Fibroblast of lung (primary cell): Measurements from ENCODE around the gene FSD2.

ENCODE experiments used
- CTCF ChIP-seq, 2 donors: IDR thresholded peaks in 1 of 2; conservative IDR thresholded peaks in 1 of 2; 1 replicate in 1 of 2; 2 replicates in 1 of 2; pipeline ENCODE4 v1.5.1; 2011 to 2012; ENCODE audit warnings: low read length in 2 of 2, control low read depth in 1 of 2, inconsistent platforms in 1 of 2, low read depth in 1 of 2, mild to moderate bottlenecking in 1 of 2
- EZH2 ChIP-seq: IDR thresholded peaks from 2 replicates; pipeline ENCODE4 v1.5.1; 2012; ENCODE audit warnings: low read length, control low read depth, mild to moderate bottlenecking; ENCODE audit errors: missing control alignments

DNA sequence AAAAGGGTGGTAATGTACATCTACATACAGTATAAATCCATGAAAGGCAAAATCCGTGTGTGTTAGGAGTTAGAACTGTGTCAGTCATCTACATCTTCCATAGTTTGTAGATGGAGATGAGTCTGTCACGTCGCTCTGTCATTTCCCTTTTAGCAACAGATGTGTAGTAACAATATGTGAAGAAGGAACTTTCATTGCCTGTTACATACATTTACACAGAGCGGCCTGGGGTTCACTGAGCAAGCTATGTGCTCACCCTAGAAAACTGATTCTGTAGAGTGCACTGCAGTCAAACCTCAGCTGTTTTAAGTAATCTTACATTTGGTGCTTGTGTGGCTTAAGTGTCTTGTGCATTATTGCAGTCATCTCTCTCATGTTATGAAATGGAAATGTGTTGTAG is 54.6 kb downstream of the FSD2 start:
- TF ChIP-seq CTCF (conservative IDR thresholded peaks at IDR 0.05 in 1 of 2, IDR thresholded peaks at IDR 0.05 in 1 of 2; ENCODE audit: low read depth in 1 of 2, low read length in 2 of 2) (no peak), EZH2 (no peak)
